LNCAP (cell line): ENCODE results near the gene HMGXB4.

Experiments used
- CTCF ChIP-seq: fragments of 450-650 bp; IDR thresholded peaks from 2 replicates; pipeline ENCODE4 v1.5.1; 2017; ENCODE audit warnings: mild to moderate bottlenecking

Gene HMGXB4

GRCh38 chr22:35307892-35308291 is 50.6 kb downstream of the HMGXB4 start:
- TF ChIP-seq CTCF: no peak

- TF ChIP-seq CTCF: no peak
Measured at GRCh38 chr22:35308480-35309021, 51.3 kb downstream of the HMGXB4 start.

- no peak for TF ChIP-seq CTCF
Measured at GRCh38 chr22:35310556-35311550, 53.6 kb downstream of the HMGXB4 start.

- TF ChIP-seq CTCF: no peak
Measured at GRCh38 chr22:35311551-35311999, 54.3 kb downstream of the HMGXB4 start.

- no peak for TF ChIP-seq CTCF
Measured at GRCh38 chr22:35312198-35313059, 55.1 kb downstream of the HMGXB4 start.

- TF ChIP-seq CTCF: no peak
Measured at GRCh38 chr22:35313311-35314121, 56.2 kb downstream of the HMGXB4 start.
